GM23248 (cell line): ENCODE results near the gene UBC. TPM values are rescaled to one million over a fixed set of nuclear protein-coding genes. Genes with fewer than 3 reads are reported as not detected.
"Not testable (repeated sequence)": the region's sequence is repeated elsewhere in the genome, so short reads cannot be mapped to it uniquely, and the experiment has no call there.

Experiments
- DNase-seq: peaks from one replicate; pipeline ENCODE4 v3.0.0-alpha.2; 2015
- H2AFZ ChIP-seq: fragments of 200-600 bp; sonication (generic); 2 replicates; pipeline ENCODE4 v1.6.1; 2016; ENCODE audit warnings: antibody characterized with exemption
- H3F3A ChIP-seq: fragments of 200-600 bp; sonication (generic); 2 replicates; pipeline ENCODE4 v1.6.1; 2016; ENCODE audit warnings: mild to moderate bottlenecking, antibody characterized with exemption, mixed run types; ENCODE audit not compliant: insufficient read depth
- H3K27ac ChIP-seq: fragments of 200-600 bp; sonication (generic); 2 replicates; pipeline ENCODE4 v1.5.1; 2016; ENCODE audit warnings: mild to moderate bottlenecking
- H3K27me3 ChIP-seq: fragments of 200-600 bp; sonication (generic); replicated peaks from 2 replicates; pipeline ENCODE4 v1.6.1; 2016; ENCODE audit warnings: mild to moderate bottlenecking; ENCODE audit not compliant: insufficient read depth
- H3K36me3 ChIP-seq: fragments of 200-600 bp; sonication (generic); 2 replicates; pipeline ENCODE4 v1.6.1; 2016; ENCODE audit warnings: low read depth, mild to moderate bottlenecking
- H3K4me1 ChIP-seq: fragments of 200-600 bp; sonication (generic); 2 replicates; pipeline ENCODE4 v1.6.1; 2016; ENCODE audit warnings: mild to moderate bottlenecking; ENCODE audit not compliant: insufficient read depth
- H3K4me2 ChIP-seq: fragments of 200-600 bp; sonication (generic); one replicate; pipeline ENCODE4 v1.6.1; 2016; ENCODE audit warnings: mild to moderate bottlenecking; ENCODE audit not compliant: unreplicated experiment
- H3K4me3 ChIP-seq: fragments of 200-600 bp; sonication (generic); 2 replicates; pipeline ENCODE4 v1.5.1; 2016; ENCODE audit warnings: mild to moderate bottlenecking
- H3K79me2 ChIP-seq: fragments of 200-600 bp; sonication (generic); 2 replicates; pipeline ENCODE4 v1.6.1; 2016; ENCODE audit warnings: mild to moderate bottlenecking; ENCODE audit not compliant: insufficient read depth
- H3K9ac ChIP-seq: fragments of 200-600 bp; sonication (generic); 2 replicates; pipeline ENCODE4 v1.6.1; 2016; ENCODE audit warnings: mild to moderate bottlenecking
- H3K9me2 ChIP-seq: fragments of 200-600 bp; sonication (generic); 2 replicates; pipeline ENCODE4 v1.6.1; 2016; ENCODE audit warnings: mixed run types, mild to moderate bottlenecking, moderate library complexity; ENCODE audit not compliant: insufficient read depth
- H3K9me3 ChIP-seq: fragments of 200-600 bp; sonication (generic); one replicate; pipeline ENCODE4 v1.6.1; 2017; ENCODE audit warnings: low read depth
- H4K20me1 ChIP-seq: fragments of 200-600 bp; sonication (generic); 2 replicates; pipeline ENCODE4 v1.6.0; 2016; ENCODE audit not compliant: insufficient read depth
- EZH2 ChIP-seq: fragments of 200-600 bp; sonication (generic); IDR thresholded peaks from 2 replicates; pipeline ENCODE4 v1.6.1; 2018; ENCODE audit warnings: antibody characterized with exemption, mild to moderate bottlenecking; ENCODE audit not compliant: insufficient read depth, poor library complexity, severe bottlenecking
- EZH2phosphoT487 ChIP-seq: fragments of 200-600 bp; sonication (generic); IDR thresholded peaks from 2 replicates; pipeline ENCODE4 v1.6.1; 2018; ENCODE audit warnings: antibody characterized with exemption, moderate library complexity, mild to moderate bottlenecking, low read depth; ENCODE audit not compliant: insufficient read depth
- WGBS, 2 experiments: methylation state at CpG; one replicate each; pipeline ENCODE4 v1.1.6; 2015 to 2017; ENCODE audit warnings: low lambda C conversion rate in 2 of 2, low coverage in 1 of 2; ENCODE audit errors: missing lambda C conversion rate in 2 of 2; 5-methylcytosine and 5-hydroxymethylcytosine counted together
- in situ Hi-C: fragments of 300-500 bp; cut with MboI; formaldehyde crosslinking; loops from 2 replicates; pipeline ENCODE4 v1.15.0; 2020
- polyA plus RNA-seq: library from polyadenylated mRNA; unstranded; fragments of >200 nt; fragmentation: Nextera tagmentation; extraction: Ambion mirVana; gene quantifications from 2 replicates; pipeline ENCODE4 v1.2.1, GENCODE V29; 2016
- total RNA-seq: library from RNA; depleted of rRNA; stranded (reverse); fragments of >200 nt; shearing (Covaris generic); gene quantifications from 2 replicates; pipeline ENCODE4 v1.2.3, GENCODE V29; 2014

UBC gene
- total and polyA plus RNA-seq, 2 experiments from 2014 or later, result 1,490 to 1,496 TPM

DNA sequence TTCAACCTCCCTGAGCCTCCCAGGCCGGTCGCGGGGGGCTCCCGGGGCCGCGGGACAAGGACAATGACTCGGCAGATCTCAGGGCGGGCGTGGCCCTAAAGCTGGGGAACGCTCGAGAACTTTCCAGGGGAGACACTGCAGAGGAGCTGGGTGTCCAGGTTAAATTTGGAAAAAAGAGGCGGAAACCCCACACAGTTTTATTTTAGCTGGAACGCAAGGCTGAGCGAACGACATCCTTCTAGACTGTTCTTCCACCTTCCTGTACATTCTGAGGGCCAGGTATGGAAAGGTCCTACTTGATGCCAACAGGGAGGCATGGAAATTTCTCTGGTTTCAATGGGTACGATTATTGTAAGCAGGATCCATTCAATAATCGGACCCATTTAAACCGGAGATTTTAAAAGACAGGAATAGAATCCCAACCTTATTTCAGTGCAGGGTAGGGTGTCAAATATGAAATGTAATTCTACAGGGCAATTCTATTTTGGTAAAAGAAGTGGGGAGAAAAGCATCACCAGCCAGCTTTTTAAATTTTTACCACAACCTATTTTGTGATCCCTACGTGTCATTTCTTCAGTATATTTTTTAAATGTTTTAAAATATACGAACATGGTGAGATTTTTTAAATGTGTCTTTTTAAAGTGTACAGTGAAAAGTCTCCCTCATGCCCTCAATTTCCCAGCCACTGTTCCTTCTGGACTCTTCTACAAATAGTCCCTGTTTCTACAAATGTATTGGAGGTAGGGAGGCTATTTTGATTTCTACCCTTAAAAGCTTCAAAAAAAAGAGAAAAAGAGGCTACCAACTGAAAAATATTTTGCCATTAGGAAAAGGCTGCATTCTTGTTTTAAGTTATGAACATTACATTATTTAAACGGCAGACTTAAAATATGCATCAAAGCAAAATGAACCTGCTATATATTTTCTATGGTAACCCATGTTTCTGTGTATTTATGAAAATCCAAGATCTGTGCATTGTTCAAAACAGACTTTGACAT is 1.1 kb upstream of the UBC start:
- in situ Hi-C loops, result no loop called here
- Histone ChIP-seq H3K4me3 (peak overlapping the region; percentile 99), H3K9ac (peak overlapping the region; percentile 100), H3K79me2 (peaks cover 50% of the 10 kb centered on the region), H3K27ac (peak overlapping the region; percentile 100), H3K36me3 (peaks cover 16% of the 10 kb centered on the region), H3K9me2 (no peaks in the 10 kb centered on the region), H3K9me3 (no peaks in the 10 kb centered on the region), H2AFZ (peak overlapping the region; percentile 95), H3K27me3 (no peaks in the 10 kb centered on the region), H3F3A (peaks cover 69% of the 10 kb centered on the region), H3K4me1 (peaks cover 51% of the 10 kb centered on the region), H3K4me2 (peak overlapping the region; percentile 91), H4K20me1 (peaks cover 19% of the 10 kb centered on the region)
- 0 to 1% methylated on average over 21 of the region's 21 CpGs for WGBS, 2 experiments
- DNase-seq, result peak; percentile 79
- TF ChIP-seq EZH2phosphoT487 (no peak), EZH2 (no peak)

DNA sequence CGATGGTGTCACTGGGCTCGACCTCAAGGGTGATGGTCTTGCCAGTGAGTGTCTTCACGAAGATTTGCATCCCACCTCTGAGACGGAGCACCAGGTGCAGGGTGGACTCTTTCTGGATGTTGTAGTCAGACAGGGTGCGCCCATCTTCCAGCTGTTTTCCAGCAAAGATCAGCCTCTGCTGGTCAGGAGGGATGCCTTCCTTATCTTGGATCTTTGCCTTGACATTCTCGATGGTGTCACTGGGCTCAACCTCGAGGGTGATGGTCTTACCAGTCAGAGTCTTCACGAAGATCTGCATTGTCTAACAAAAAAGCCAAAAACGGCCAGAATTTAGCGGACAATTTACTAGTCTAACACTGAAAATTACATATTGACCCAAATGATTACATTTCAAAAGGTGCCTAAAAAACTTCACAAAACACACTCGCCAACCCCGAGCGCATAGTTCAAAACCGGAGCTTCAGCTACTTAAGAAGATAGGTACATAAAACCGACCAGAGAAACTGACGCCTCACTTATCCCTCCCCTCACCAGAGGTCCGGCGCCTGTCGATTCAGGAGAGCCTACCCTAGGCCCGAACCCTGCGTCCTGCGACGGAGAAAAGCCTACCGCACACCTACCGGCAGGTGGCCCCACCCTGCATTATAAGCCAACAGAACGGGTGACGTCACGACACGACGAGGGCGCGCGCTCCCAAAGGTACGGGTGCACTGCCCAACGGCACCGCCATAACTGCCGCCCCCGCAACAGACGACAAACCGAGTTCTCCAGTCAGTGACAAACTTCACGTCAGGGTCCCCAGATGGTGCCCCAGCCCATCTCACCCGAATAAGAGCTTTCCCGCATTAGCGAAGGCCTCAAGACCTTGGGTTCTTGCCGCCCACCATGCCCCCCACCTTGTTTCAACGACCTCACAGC is 717 bp downstream of the UBC start:
- no peaks in the 10 kb centered on the region for H3K27me3 ChIP-seq
- peak overlapping the region; percentile 100 for H3K9ac ChIP-seq
- TF ChIP-seq EZH2, result no peak
- TF ChIP-seq EZH2phosphoT487, result 0 out of 2 replicates have a peak, but pooled peaks have one; percentile 23
- H3K36me3 ChIP-seq, result peaks cover 16% of the 10 kb centered on the region
- H3F3A ChIP-seq, result peaks cover 72% of the 10 kb centered on the region
- H3K9me2 ChIP-seq, result no peaks in the 10 kb centered on the region
- 1% methylated on average over 45 to 46 of the region's 46 CpGs for WGBS, 2 experiments
- DNase-seq, result peak; percentile 94
- H3K79me2 ChIP-seq, result peaks cover 55% of the 10 kb centered on the region
- H3K4me3 ChIP-seq, result peak overlapping the region; percentile 99
- H3K27ac ChIP-seq, result peak overlapping the region; percentile 100
- peaks cover 41% of the 10 kb centered on the region for H3K4me1 ChIP-seq
- H2AFZ ChIP-seq, result no peak overlapping the region
- H4K20me1 ChIP-seq, result peaks cover 21% of the 10 kb centered on the region
- no peaks in the 10 kb centered on the region for H3K9me3 ChIP-seq
- H3K4me2 ChIP-seq, result peak overlapping the region; percentile 82
- in situ Hi-C loops, result no loop called here

DNA sequence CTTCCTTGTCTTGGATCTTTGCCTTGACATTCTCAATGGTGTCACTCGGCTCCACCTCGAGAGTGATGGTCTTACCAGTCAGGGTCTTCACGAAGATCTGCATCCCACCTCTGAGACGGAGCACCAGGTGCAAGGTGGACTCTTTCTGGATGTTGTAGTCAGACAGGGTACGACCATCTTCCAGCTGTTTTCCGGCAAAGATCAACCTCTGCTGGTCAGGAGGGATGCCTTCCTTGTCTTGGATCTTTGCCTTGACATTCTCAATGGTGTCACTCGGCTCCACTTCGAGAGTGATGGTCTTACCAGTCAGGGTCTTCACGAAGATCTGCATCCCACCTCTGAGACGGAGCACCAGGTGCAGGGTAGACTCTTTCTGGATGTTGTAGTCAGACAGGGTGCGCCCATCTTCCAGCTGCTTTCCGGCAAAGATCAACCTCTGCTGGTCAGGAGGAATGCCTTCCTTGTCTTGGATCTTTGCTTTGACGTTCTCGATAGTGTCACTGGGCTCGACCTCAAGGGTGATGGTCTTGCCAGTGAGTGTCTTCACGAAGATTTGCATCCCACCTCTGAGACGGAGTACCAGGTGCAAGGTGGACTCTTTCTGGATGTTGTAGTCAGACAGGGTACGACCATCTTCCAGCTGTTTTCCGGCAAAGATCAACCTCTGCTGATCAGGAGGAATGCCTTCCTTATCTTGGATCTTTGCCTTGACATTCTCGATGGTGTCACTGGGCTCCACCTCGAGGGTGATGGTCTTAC is 1.7 kb downstream of the UBC start:
- WGBS, 2 experiments, result 41 to 47% methylated on average over 19 of the region's 21 CpGs
- in situ Hi-C loops, result not testable (repeated sequence)
- H3K9ac ChIP-seq, result peak overlapping the region; percentile 100

DNA sequence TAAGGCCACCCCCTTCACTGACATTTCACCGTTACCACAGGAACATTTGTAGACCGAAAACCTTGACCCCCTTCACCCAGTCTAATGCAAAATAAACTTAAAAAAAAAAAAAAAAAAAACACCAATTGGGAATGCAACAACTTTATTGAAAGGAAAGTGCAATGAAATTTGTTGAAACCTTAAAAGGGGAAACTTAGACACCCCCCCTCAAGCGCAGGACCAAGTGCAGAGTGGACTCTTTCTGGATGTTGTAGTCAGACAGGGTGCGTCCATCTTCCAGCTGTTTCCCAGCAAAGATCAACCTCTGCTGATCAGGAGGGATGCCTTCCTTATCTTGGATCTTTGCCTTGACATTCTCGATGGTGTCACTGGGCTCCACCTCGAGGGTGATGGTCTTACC is 2.9 kb downstream of the UBC start:
- Histone ChIP-seq H3K4me2 (peak overlapping the region; percentile 91), H4K20me1 (peaks cover 21% of the 10 kb centered on the region), H3K36me3 (peaks cover 16% of the 10 kb centered on the region), H3K4me1 (peaks cover 25% of the 10 kb centered on the region), H3K27ac (peak overlapping the region; percentile 58), H3F3A (peaks cover 70% of the 10 kb centered on the region), H3K4me3 (peak overlapping the region; percentile 74), H3K9ac (peak overlapping the region; percentile 87), H3K79me2 (peaks cover 55% of the 10 kb centered on the region)
- H3K9me2 ChIP-seq, H2AFZ ChIP-seq, in situ Hi-C loops, H3K27me3 ChIP-seq, H3K9me3 ChIP-seq: not testable (repeated sequence)
- 63% methylated on average over 6 of the region's 6 CpGs for whole genome bisulfite sequencing, 2 experiments
- DNase-seq, result peak; percentile 31

More for the DNA sequence above, 1.7 kb downstream of the UBC start:
- Histone ChIP-seq H3K79me2 (peaks cover 55% of the 10 kb centered on the region), H3K4me2 (peak overlapping the region; percentile 82), H3K27ac (peak overlapping the region; percentile 100), H3K36me3 (peaks cover 16% of the 10 kb centered on the region), H3K4me3 (peak overlapping the region; percentile 99), H4K20me1 (peaks cover 21% of the 10 kb centered on the region), H3K4me1 (peaks cover 31% of the 10 kb centered on the region), H3F3A (peaks cover 72% of the 10 kb centered on the region)
- not testable (repeated sequence) for H2AFZ ChIP-seq, H3K9me2 ChIP-seq, H3K9me3 ChIP-seq, H3K27me3 ChIP-seq, DNase-seq
